PC-9 (cell line): Measurements from ENCODE around the gene LRIG1. TPM values are rescaled to one million over a fixed set of nuclear protein-coding genes. Genes with fewer than 3 reads are reported as not detected.

Experiments used
- BruUV-seq: library from RNA; stranded (reverse); fragments of 400-500 nt; replicated peaks from 2 replicates; lab custom pipeline; 2021; lab: Mats Ljungman, UMichigan
- CTCF ChIA-PET: fragments of 300-600 bp; sonication (Branson Sonifier 250); formaldehyde crosslinking; loops from one replicate; lab custom pipeline; 2022; ENCODE audit warnings: antibody characterized with exemption; lab: Charles Lee
- POLR2A ChIA-PET: fragments of 300-600 bp; sonication (Branson Sonifier 250); formaldehyde crosslinking; loops from one replicate; lab custom pipeline; 2022; ENCODE audit warnings: antibody characterized with exemption; ENCODE audit not compliant: unreplicated experiment; lab: Charles Lee
- DNase-seq, 2 experiments: peaks; one replicate each; pipeline versions ENCODE4 v3.0.0 to v3.0.0-alpha.2; 2015 to 2022; ENCODE audit warnings: mixed read lengths in 1 of 2
- H2AFZ ChIP-seq: fragments of 200-600 bp; sonication (generic); 2 replicates; pipeline ENCODE4 v1.8.1; 2017; ENCODE audit warnings: antibody characterized with exemption
- H3F3A ChIP-seq: fragments of 200-600 bp; sonication (generic); 2 replicates; pipeline ENCODE4 v1.8.1; 2017; ENCODE audit warnings: antibody characterized with exemption, mild to moderate bottlenecking, low read depth; ENCODE audit not compliant: insufficient read depth
- H3K27ac ChIP-seq: fragments of 200-600 bp; sonication (generic); 2 replicates; pipeline ENCODE4 v1.6.1; 2016; ENCODE audit warnings: mixed run types
- H3K27me3 ChIP-seq: fragments of 200-600 bp; sonication (generic); 2 replicates; pipeline ENCODE4 v1.6.1; 2016; ENCODE audit warnings: low read depth, mixed run types; ENCODE audit not compliant: insufficient read depth
- H3K36me3 ChIP-seq: fragments of 200-600 bp; sonication (generic); 2 replicates; pipeline ENCODE4 v1.6.1; 2016; ENCODE audit warnings: low read depth, mixed run types
- H3K4me1 ChIP-seq: fragments of 200-600 bp; sonication (generic); replicated peaks from 2 replicates; pipeline ENCODE4 v1.6.1; 2016; ENCODE audit warnings: mixed run types; ENCODE audit not compliant: insufficient read depth
- H3K4me2 ChIP-seq: fragments of 200-600 bp; sonication (generic); 2 replicates; pipeline ENCODE4 v1.6.1; 2017; ENCODE audit warnings: mixed run types
- H3K4me3 ChIP-seq: fragments of 200-600 bp; sonication (generic); 2 replicates; pipeline ENCODE4 v1.6.1; 2016; ENCODE audit warnings: mixed run types
- H3K79me2 ChIP-seq: fragments of 200-600 bp; sonication (generic); 2 replicates; pipeline ENCODE4 v1.6.1; 2017; ENCODE audit warnings: low read depth, mixed run types
- H3K9me2 ChIP-seq: fragments of 200-600 bp; sonication (generic); 2 replicates; pipeline ENCODE4 v1.8.1; 2017; ENCODE audit warnings: mild to moderate bottlenecking; ENCODE audit not compliant: insufficient read depth
- H3K9me3 ChIP-seq: fragments of 200-600 bp; sonication (generic); 2 replicates; pipeline ENCODE4 v1.8.1; 2016; ENCODE audit warnings: low read depth; ENCODE audit not compliant: insufficient read depth
- H4K20me1 ChIP-seq: fragments of 200-600 bp; sonication (generic); 2 replicates; pipeline ENCODE4 v1.8.1; 2017; ENCODE audit not compliant: insufficient read depth
- EZH2 ChIP-seq: fragments of 200-600 bp; sonication (generic); IDR thresholded peaks from 2 replicates; pipeline ENCODE4 v1.8.0; 2017; ENCODE audit warnings: antibody characterized with exemption, low read depth
- intact Hi-C: fragments of 100-400 bp; cut with micrococcal nuclease; formaldehyde crosslinking; loops from one replicate; pipeline ENCODE4 v1.10.0; 2022; ENCODE audit not compliant: unreplicated experiment
- total RNA-seq: library from RNA; stranded (reverse); gene quantifications from 2 replicates; pipeline ENCODE4 v1.2.3, GENCODE V29; 2021
- TF ChIP-seq, protein P1 (sequence below): fragments of 200-600 bp; sonication (generic); conservative IDR thresholded peaks from 2 replicates; pipeline ENCODE4 v1.6.1; 2017; ENCODE audit warnings: mixed run types, antibody characterized with exemption, mild to moderate bottlenecking, moderate library complexity

Gene LRIG1
- total RNA-seq, 1 experiment from 2014 or later, result not detected

DNA sequence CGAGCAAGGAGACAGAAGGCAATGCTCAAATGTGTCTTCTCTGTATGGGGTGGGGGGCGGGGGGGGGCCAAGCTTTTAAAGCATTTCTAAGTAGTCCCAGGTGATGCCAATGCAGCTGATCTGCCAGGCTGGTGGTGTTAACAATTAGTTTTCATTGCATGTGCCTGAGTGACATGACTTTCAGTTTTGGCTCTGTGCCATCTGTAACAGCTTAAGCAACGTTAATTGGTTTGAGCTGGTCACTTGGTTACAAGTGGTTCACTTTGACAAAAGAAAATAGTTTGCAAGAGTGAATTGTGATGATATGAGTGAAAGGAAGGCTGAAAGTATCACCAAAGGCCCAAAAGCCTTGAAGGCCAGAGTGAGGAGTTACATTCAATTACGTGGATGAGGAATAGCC, 26.4 kb upstream of the LRIG1 start:
- Histone ChIP-seq H4K20me1 (no peaks in the 10 kb centered on the region), H3K36me3 (no peaks in the 10 kb centered on the region), H3K4me2 (no peak overlapping the region), H3K4me3 (no peak overlapping the region), H3K27ac (no peak overlapping the region), H3F3A (no peaks in the 10 kb centered on the region), H3K9me3 (no peaks in the 10 kb centered on the region), H3K9me2 (no peaks in the 10 kb centered on the region), H2AFZ (no peak overlapping the region), H3K79me2 (no peaks in the 10 kb centered on the region), H3K4me1 (no peaks in the 10 kb centered on the region), H3K27me3 (no peaks in the 10 kb centered on the region)
- no peak for DNase-seq
- ChIA-PET POLR2A (no interaction called here), CTCF (no interaction called here)
- TF ChIP-seq, protein P1, sequence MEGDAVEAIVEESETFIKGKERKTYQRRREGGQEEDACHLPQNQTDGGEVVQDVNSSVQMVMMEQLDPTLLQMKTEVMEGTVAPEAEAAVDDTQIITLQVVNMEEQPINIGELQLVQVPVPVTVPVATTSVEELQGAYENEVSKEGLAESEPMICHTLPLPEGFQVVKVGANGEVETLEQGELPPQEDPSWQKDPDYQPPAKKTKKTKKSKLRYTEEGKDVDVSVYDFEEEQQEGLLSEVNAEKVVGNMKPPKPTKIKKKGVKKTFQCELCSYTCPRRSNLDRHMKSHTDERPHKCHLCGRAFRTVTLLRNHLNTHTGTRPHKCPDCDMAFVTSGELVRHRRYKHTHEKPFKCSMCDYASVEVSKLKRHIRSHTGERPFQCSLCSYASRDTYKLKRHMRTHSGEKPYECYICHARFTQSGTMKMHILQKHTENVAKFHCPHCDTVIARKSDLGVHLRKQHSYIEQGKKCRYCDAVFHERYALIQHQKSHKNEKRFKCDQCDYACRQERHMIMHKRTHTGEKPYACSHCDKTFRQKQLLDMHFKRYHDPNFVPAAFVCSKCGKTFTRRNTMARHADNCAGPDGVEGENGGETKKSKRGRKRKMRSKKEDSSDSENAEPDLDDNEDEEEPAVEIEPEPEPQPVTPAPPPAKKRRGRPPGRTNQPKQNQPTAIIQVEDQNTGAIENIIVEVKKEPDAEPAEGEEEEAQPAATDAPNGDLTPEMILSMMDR, result no peak
- TF ChIP-seq EZH2, result no peak
- no TSS peak for BruUV-seq
- intact Hi-C loops, result no loop called here

DNA sequence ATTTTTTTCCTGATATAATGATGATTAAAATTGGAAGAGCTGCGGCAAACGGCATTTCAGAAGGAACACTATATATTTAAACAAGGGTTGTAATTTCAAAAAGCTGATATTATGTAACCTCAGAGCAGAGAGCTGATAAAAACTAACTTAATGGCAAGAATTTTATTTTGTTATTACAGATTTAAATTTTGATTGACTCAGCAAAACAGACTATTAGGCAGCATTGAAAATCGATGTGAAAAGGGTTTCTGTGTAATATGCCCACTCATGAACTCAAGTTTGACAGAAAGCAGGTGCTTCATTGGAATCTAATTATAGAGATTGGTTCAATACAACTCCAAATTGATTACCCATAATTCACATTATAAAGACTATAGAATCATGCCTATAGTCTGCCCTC, 24.9 kb upstream of the LRIG1 start:
- Histone ChIP-seq H3K9me3 (no peaks in the 10 kb centered on the region), H3K9me2 (no peaks in the 10 kb centered on the region), H3K36me3 (no peaks in the 10 kb centered on the region), H4K20me1 (no peaks in the 10 kb centered on the region), H3K27ac (no peak overlapping the region), H3K79me2 (no peaks in the 10 kb centered on the region), H3K4me3 (no peak overlapping the region), H3K27me3 (no peaks in the 10 kb centered on the region), H3K4me2 (no peak overlapping the region), H3K4me1 (no peaks in the 10 kb centered on the region), H2AFZ (no peak overlapping the region), H3F3A (no peaks in the 10 kb centered on the region)
- DNase-seq, result no peak
- intact Hi-C loops, result no loop called here
- TF ChIP-seq EZH2, result no peak
- TF ChIP-seq, protein P1, result no peak
- no TSS peak for BruUV-seq
- ChIA-PET POLR2A (no interaction called here), CTCF (no interaction called here)

DNA sequence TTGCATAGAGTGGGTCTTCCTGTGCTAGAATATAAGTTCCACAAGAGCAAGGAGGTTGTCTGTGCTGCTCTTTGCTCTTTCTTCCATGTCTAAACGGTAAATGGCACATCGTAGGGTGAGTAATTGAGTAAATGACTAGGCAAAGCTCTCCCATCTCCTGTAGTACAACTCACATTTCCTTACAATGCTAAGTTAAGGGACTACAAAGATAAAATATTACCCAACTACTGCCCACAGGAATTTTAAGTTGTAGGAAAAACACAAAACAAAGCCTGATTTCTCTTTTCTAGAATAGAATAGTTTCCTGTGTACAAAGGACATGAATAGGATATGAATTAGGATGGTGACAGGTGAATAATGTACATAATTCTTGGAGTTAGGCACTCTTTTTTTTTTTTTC, 19.9 kb upstream of the LRIG1 start:
- POLR2A ChIA-PET, result no interaction called here

More for the DNA sequence above, 19.9 kb upstream of the LRIG1 start:
- no peaks in the 10 kb centered on the region for H3K27me3 ChIP-seq
- H3K79me2 ChIP-seq, result no peaks in the 10 kb centered on the region
- no peak overlapping the region for H2AFZ ChIP-seq
- DNase-seq, result no peak
- H3K4me1 ChIP-seq, result no peaks in the 10 kb centered on the region
- no peaks in the 10 kb centered on the region for H3K9me2 ChIP-seq
- H3K4me3 ChIP-seq, result no peak overlapping the region
- intact Hi-C loops, result no loop called here
- no peak overlapping the region for H3K27ac ChIP-seq
- H4K20me1 ChIP-seq, result no peaks in the 10 kb centered on the region
- TF ChIP-seq EZH2, result no peak
- TF ChIP-seq, protein P1, result no peak
- no peak overlapping the region for H3K4me2 ChIP-seq
- no peaks in the 10 kb centered on the region for H3K36me3 ChIP-seq
- H3F3A ChIP-seq, result no peaks in the 10 kb centered on the region
- H3K9me3 ChIP-seq, result no peaks in the 10 kb centered on the region
- CTCF ChIA-PET, result no interaction called here
- no TSS peak for BruUV-seq
